GM23338 (cell line): ENCODE data around the gene OR4D1.

Experiments
- EZH2 ChIP-seq: fragments of 200-600 bp; sonication (generic); IDR thresholded peaks from one replicate; pipeline ENCODE4 v1.8.0; 2017; ENCODE audit warnings: antibody characterized with exemption, mild to moderate bottlenecking, low read depth; ENCODE audit not compliant: unreplicated experiment
- REST ChIP-seq: IDR thresholded peaks from one replicate; pipeline ENCODE4 v1.6.1; 2018; ENCODE audit warnings: antibody characterized with exemption; ENCODE audit not compliant: unreplicated experiment
- TF ChIP-seq, protein P1 (sequence below), 2 experiments: fragments of 200-600 bp in 1 of 2; sonication (generic) in 1 of 2; conservative IDR thresholded peaks; 2 replicates each; pipeline versions ENCODE4 v1.5.1 to v1.6.1; 2016 to 2017; ENCODE audit warnings: antibody characterized with exemption in 2 of 2, low read depth in 2 of 2, mild to moderate bottlenecking in 2 of 2, moderate library complexity in 1 of 2

GRCh38 chr17:58166682-58167081 lies 18.5 kb downstream of the OR4D1 start, which contains the start of gene OR4D2:
- TF ChIP-seq, protein P1, sequence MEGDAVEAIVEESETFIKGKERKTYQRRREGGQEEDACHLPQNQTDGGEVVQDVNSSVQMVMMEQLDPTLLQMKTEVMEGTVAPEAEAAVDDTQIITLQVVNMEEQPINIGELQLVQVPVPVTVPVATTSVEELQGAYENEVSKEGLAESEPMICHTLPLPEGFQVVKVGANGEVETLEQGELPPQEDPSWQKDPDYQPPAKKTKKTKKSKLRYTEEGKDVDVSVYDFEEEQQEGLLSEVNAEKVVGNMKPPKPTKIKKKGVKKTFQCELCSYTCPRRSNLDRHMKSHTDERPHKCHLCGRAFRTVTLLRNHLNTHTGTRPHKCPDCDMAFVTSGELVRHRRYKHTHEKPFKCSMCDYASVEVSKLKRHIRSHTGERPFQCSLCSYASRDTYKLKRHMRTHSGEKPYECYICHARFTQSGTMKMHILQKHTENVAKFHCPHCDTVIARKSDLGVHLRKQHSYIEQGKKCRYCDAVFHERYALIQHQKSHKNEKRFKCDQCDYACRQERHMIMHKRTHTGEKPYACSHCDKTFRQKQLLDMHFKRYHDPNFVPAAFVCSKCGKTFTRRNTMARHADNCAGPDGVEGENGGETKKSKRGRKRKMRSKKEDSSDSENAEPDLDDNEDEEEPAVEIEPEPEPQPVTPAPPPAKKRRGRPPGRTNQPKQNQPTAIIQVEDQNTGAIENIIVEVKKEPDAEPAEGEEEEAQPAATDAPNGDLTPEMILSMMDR (conservative IDR thresholded peaks at IDR 0.05; ENCODE audit: low read depth in 2 of 2), result no peak
- no peak for TF ChIP-seq EZH2
- no peak for TF ChIP-seq REST
